Measurements from ENCODE around the gene POP4.

POP4 gene

DNA sequence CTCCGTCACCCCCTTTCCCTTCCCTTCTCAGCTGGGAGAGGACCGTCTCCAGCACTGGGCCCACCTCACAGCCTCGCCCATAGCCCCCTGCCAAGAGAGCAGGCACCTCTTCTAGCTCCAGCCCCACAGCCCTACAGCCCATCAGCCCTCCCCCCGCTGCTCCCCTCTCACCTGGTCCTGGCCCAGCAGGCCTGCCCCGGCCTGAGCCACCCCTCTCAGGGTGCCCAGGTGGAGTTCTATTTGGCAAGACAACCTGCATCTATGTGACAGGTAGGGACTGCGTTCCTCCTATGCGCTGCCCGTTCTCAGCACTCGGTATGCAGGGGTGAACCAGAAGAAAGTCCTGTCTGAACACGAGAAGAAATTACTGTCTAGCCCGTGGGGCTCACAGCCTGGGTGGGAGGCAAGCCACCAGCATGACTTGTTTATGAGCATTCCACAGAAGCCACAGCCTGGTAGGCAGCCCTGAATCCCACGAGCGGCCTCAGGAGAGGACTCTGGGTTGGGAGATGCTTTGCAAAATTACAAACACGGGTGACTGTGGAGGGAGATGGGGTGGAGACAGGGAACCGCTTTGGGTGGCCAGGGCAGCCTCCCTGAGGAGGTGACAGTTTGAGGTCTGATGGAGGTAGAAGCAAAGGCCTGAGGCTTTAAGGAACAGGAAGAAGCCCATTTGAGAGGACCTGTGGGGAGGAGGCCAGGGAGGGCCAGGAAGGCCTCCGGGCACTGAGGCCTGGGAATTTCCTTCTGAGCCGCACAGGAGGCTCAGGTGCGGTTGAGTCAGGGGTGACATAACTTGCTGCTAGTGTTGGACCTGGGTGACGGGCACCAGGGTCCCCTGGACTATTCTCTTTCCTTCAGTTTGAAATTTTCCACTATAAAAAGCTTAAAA is 58.0 kb downstream of the POP4 start:
- no peak for DNase-seq (ENCODE audit: low read depth)

DNA sequence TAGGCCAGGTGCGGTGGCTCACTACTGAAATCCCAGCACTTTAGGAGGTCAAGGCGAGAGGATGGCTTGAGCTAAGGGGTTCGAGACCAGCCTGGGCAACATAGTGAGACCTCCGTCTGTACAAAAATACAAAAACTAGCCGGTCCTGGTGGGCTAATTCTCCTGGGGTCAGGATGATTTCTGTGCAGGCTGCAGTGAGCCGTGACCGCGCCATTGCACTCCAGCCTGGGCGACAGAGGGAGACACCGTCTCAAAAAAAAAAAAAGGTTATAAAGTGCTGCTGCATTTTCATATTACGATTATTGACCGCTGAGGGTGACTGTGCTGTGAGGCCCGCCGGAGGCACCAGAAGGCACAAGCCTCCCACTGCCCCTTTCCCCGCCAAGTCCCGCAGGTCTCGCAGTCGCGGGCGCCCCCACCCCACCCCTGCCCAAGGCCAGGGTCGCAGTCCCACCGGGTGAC is 58.7 kb downstream of the POP4 start:
- no peak for DNase-seq (ENCODE audit: low read depth)

DNA sequence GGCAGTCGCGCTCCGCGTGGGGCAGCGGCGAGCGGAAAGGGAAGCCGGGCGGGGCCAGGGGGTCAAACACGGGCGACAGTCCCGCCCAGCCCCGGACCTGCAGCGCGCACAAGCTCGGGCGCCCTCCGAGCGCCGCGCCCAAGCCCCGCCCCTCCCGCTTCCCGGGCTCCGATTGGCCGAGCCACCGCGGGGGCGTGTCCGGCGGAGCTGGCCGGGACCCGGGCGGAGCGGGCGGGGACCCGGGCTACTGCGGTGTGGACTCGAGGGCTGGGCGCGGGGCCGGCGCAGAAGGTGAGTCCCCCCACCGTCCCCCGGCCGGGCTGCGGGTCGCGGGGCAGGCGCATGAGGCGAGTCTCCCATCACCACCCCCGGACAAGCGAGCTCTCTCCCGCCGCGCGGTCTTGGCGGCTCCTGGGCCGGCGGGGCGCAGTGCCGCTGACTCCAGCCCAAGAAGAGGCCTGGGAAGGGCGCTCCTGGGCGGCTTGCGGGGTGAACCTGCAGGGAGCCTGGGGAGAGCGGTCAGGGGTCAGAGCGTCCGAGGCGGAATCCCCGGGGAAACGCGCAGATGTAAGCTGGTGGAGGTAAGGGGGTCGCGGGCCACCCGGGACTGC is 59.2 kb downstream of the POP4 start, which contains the start of gene PLEKHF1:
Gene PLEKHF1, plus strand, starts transcription at position 247 of the 611 bp plus-strand sequence. CDS start 8,379 bp downstream, outside the sequence.
- peak; percentile 67 for DNase-seq (ENCODE audit: low read depth)

DNA sequence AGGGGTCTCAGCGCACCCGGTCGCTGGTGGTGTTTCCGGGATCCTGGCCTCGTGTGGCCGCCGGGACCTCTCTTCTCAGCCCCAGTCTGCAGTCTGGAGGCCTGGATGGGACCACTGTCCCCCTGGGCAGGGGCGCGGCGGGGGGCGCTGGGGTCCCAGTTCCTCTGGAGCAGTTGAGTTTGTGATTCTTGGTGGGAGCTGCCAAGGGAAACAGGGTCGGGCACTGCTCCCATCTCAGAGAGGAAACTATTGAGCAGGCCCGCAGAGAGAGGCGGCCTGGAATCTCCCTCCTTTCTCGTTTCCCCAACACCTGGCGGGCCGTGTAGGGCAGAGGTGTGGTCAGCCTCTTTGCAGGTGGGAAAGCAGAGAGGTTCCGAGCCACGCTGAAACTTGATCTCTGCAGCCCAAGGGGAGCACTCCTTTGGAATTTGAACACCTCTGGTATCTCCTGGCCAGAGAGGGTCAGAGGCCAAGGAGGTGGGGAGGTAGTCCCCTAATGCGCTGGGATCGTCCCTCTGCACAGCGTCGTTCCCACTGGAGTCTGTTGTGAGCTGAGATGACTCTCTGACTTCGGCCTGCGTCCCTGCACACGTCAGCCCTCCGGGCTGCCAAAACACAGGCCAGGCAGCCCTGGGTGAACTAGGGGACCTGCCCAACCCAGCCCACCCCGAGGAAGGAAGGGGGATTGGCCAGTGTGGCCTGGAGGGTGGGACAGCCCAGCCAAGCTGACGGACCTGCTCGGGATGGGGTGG is 59.9 kb downstream of the POP4 start:
- no peak for DNase-seq (ENCODE audit: low read depth)

Measured in T-helper 22 cell (primary cell).